ENCODE results near the gene PSKH1.

The PSKH1 gene

DNA sequence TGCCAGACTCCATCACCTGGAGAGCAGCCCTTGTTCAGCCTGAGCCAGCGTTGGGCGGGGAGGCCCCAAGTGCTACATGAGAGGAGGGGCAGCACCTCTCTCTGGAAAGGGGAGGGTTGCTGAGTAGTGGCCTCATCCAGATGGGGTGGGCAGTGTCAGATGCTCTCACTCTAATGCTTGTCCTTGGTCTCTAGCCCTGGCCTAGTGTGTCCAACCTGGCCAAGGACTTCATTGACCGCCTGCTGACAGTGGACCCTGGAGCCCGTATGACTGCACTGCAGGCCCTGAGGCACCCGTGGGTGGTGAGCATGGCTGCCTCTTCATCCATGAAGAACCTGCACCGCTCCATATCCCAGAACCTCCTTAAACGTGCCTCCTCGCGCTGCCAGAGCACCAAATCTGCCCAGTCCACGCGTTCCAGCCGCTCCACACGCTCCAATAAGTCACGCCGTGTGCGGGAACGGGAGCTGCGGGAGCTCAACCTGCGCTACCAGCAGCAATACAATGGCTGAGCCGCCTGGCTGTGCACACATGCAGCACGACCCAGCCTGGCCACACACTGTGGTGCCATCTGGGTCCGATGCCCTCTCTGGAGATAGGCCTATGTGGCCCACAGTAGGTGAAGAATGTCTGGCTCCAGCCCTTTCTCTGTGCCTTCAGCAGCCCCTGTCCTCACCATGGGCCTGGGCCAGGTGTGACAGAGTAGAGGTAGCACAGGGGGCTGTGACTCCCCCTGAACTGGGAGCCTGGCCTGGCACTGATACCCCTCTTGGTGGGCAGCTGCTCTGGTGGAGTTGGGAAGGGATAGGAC, 34.3 kb downstream of the PSKH1 start:
- no peak overlapping the region for H3K4me3 ChIP-seq (ENCODE audit: low read depth, low read length)
- DNase-seq (ENCODE audit: low read depth) = no peak
- TF ChIP-seq, protein P1, sequence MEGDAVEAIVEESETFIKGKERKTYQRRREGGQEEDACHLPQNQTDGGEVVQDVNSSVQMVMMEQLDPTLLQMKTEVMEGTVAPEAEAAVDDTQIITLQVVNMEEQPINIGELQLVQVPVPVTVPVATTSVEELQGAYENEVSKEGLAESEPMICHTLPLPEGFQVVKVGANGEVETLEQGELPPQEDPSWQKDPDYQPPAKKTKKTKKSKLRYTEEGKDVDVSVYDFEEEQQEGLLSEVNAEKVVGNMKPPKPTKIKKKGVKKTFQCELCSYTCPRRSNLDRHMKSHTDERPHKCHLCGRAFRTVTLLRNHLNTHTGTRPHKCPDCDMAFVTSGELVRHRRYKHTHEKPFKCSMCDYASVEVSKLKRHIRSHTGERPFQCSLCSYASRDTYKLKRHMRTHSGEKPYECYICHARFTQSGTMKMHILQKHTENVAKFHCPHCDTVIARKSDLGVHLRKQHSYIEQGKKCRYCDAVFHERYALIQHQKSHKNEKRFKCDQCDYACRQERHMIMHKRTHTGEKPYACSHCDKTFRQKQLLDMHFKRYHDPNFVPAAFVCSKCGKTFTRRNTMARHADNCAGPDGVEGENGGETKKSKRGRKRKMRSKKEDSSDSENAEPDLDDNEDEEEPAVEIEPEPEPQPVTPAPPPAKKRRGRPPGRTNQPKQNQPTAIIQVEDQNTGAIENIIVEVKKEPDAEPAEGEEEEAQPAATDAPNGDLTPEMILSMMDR (IDR thresholded peaks at IDR 0.05; ENCODE audit: low read depth, low read length, missing control alignments) = no peak
- in situ Hi-C loops (cut with HindIII; ENCODE audit: low sequenced_read_pairs) = no loop called here

DNA sequence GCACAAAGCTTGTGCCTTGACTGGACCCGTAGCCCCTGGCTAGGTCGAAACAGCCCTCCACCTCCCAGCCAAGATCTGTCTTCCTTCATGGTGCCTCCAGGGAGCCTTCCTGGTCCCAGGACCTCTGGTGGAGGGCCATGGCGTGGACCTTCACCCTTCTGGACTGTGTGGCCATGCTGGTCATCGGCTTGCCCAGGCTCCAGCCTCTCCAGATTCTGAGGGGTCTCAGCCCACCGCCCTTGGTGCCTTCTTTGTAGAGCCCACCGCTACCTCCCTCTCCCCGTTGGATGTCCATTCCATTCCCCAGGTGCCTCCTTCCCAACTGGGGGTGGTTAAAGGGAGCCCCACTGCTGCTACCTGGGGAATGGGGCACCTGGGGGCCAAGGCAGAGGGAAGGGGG, 35.1 kb downstream of the PSKH1 start:
- DNase-seq (ENCODE audit: low read depth) = no peak
- TF ChIP-seq, protein P1 (IDR thresholded peaks at IDR 0.05; ENCODE audit: low read depth, low read length, missing control alignments) = no peak

DNA sequence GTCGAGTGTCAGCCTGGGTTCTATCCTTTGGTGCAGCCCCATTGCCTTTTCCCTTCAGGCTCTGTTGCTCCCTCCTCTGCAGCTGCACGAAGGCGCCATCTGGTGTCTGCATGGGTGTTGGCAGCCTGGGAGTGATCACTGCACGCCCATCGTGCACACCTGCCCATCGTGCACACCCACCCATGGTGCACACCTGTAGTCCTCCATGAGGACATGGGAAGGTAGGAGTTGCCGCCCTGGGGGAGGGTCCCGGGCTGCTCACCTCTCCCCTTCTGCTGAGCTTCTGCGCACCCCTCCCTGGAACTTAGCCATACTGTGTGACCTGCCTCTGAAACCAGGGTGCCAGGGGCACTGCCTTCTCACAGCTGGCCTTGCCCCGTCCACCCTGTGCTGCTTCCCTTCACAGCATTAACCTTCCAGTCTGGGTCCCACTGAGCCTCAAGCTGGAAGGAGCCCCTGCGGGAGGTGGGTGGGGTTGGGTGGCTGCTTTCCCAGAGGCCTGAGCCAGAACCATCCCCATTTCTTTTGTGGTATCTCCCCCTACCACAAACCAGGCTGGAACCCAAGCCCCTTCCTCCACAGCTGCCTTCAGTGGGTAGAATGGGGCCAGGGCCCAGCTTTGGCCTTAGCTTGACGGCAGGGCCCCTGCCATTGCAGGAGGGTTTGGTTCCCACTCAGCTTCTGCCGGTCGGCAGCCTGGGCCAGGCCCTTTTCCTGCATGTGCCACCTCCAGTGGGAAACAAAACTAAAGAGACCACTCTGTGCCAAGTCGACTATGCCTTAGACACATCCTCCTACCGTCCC, 35.7 kb downstream of the PSKH1 start:
- TF ChIP-seq, protein P1 (IDR thresholded peaks at IDR 0.05; ENCODE audit: low read depth, low read length, missing control alignments) = peak; percentile 92
- peak; percentile 26 for DNase-seq (ENCODE audit: low read depth)
- H3K4me3 ChIP-seq (ENCODE audit: low read depth, low read length) = no peak overlapping the region
- in situ Hi-C loops (cut with HindIII; ENCODE audit: low sequenced_read_pairs) = no loop called here

More for the DNA sequence above, 35.1 kb downstream of the PSKH1 start:
- in situ Hi-C loops (cut with HindIII; ENCODE audit: low sequenced_read_pairs) = no loop called here
- H3K4me3 ChIP-seq (ENCODE audit: low read depth, low read length) = no peak overlapping the region

DNA sequence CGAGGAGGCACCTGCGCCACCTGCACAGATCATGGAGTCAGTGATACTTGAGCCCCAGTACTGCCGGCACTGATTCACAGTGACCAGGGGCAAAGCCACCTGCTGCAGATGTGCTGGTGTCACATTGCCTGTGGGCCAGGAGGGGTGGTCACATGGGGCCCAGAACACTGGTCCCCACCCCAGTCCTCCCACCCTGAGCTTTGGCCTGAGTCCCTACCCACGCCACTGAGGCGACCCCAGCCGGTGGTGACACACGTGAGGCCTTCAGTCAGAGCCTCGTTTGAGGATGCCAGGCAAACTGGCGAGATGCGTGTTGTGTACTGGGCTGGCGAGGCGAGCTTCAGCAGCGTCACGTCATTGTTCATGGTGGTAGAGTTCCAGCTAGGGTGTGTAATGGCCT, 37.1 kb downstream of the PSKH1 start:
- no peak for DNase-seq (ENCODE audit: low read depth)
- in situ Hi-C loops (cut with HindIII; ENCODE audit: low sequenced_read_pairs) = no loop called here
- no peak overlapping the region for H3K4me3 ChIP-seq (ENCODE audit: low read depth, low read length)
- TF ChIP-seq, protein P1 (IDR thresholded peaks at IDR 0.05; ENCODE audit: low read depth, low read length, missing control alignments) = no peak

DNA sequence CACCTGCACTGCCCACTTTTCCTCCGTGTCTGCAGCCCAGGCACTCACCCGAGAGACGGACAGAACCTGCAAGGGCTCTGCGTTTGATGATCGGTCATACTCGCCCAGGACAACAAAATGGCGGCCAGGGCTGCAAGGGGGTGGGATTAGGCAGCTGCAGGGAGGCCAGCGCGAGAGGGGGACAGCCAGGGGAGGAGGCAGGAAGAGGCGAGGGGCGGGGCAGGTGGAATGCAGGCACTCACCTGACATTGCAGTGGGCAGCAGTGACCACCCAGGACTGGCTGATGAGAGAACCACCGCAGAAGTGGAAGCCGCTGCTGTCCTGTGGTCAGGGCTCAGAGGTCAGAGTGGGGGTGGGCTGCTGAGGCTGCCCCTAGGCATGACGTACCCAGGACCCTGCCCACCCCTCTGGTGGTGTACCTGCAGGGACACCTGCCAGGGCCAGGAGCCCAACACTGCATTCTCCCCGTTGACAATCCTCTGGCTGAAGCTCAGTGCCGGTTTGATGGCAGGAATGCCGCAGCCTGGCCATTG, 37.7 kb downstream of the PSKH1 start:
- no peak for DNase-seq (ENCODE audit: low read depth)
- in situ Hi-C loops (cut with HindIII; ENCODE audit: low sequenced_read_pairs) = no loop called here
- H3K4me3 ChIP-seq (ENCODE audit: low read depth, low read length) = no peak overlapping the region
- TF ChIP-seq, protein P1 (IDR thresholded peaks at IDR 0.05; ENCODE audit: low read depth, low read length, missing control alignments) = no peak

DNA sequence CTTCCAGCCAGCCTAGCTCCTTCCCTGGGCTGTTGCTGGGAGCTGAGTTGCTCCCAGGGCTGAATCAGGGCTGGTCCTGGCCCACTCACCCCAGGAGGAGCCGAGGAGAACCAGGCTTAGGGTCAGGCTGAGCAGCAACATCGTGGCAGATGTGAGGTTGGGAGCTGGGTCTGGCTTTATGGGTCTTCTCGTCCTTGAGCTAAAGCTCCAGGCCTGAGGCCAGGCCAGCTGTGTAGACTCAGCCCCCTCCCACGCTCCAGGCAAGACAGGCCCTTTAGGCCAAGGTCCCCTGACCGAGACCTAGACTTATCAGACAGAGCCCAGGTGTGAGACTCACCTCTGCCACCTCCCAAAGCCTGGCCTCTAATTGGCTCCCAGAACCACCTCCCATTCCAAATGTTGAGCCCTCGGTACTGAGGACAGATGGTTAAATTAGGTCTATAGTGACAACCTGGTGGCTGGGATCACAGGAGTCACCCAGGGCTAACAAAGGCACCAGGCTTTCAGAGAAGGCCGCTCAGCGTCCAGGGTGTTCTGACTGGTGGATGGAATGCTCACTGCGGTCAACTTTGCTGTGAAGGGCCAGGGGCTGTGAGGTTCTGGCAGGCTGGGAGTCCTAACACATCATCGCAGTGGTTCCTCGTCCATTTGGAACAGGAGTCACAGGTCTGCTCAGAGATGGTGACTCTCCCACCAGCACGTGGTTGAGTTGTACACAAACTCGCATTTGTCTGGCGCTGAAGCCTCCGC, 38.8 kb downstream of the PSKH1 start, which contains the start of gene CTRL:
TSS of gene CTRL (minus strand) at position 151 of the 750 bp plus-strand sequence. CDS start at position 141, 10 bp downstream.
- DNase-seq (ENCODE audit: low read depth) = no peak
- TF ChIP-seq, protein P1 (IDR thresholded peaks at IDR 0.05; ENCODE audit: low read depth, low read length, missing control alignments) = no peak
- H3K4me3 ChIP-seq (ENCODE audit: low read depth, low read length) = no peak within 1 kb of the TSS
- in situ Hi-C loops (cut with HindIII; ENCODE audit: low sequenced_read_pairs) = no loop called here

Data from astrocyte of the cerebellum (primary cell).